ENCODE results near the gene TBC1D25.

The TBC1D25 gene

GRCh38 chrX:48595929-48596328 is 56.4 kb downstream of the TBC1D25 start:
- Histone ChIP-seq H3K36me3 (ENCODE audit: insufficient read depth, low read length) (peaks cover 24% of the 10 kb centered on the region), H3K9ac (ENCODE audit: low read depth, low read length) (no peak overlapping the region), H3K9me3 (ENCODE audit: insufficient read depth, low read length, severe bottlenecking) (no peaks in the 10 kb centered on the region), H3K4me3 (ENCODE audit: low read depth in 1 of 2, low read length in 2 of 2) (no peak overlapping the region), H3K27ac (ENCODE audit: low read length) (no peak overlapping the region), H4K20me1 (ENCODE audit: insufficient read depth, low read length) (no peaks in the 10 kb centered on the region), H3K4me1 (ENCODE audit: insufficient read depth, low read length) (peaks cover 24% of the 10 kb centered on the region), H3K27me3 (ENCODE audit: insufficient read depth, low read length, poor library complexity) (no peaks in the 10 kb centered on the region), H2AFZ (ENCODE audit: low read depth, low read length) (peak overlapping the region; percentile 49; the same call in 1 of the 2 replicates), H3K79me2 (ENCODE audit: insufficient read depth, low read length) (peaks cover 5% of the 10 kb centered on the region), H3K4me2 (ENCODE audit: insufficient read depth, low read length) (no peak overlapping the region)
- TF ChIP-seq EZH2 (IDR thresholded peaks at IDR 0.05; ENCODE audit: borderline replicate concordance, low read depth, low read length, severe bottlenecking) (no peak), CTCF (IDR thresholded peaks at IDR 0.05; ENCODE audit: borderline replicate concordance, extremely low read depth, low read length, poor library complexity, severe bottlenecking) (no peak)
- ATAC-seq (ENCODE audit: insufficient read depth, low read depth) = no peak
- no peak for DNase-seq

DNA sequence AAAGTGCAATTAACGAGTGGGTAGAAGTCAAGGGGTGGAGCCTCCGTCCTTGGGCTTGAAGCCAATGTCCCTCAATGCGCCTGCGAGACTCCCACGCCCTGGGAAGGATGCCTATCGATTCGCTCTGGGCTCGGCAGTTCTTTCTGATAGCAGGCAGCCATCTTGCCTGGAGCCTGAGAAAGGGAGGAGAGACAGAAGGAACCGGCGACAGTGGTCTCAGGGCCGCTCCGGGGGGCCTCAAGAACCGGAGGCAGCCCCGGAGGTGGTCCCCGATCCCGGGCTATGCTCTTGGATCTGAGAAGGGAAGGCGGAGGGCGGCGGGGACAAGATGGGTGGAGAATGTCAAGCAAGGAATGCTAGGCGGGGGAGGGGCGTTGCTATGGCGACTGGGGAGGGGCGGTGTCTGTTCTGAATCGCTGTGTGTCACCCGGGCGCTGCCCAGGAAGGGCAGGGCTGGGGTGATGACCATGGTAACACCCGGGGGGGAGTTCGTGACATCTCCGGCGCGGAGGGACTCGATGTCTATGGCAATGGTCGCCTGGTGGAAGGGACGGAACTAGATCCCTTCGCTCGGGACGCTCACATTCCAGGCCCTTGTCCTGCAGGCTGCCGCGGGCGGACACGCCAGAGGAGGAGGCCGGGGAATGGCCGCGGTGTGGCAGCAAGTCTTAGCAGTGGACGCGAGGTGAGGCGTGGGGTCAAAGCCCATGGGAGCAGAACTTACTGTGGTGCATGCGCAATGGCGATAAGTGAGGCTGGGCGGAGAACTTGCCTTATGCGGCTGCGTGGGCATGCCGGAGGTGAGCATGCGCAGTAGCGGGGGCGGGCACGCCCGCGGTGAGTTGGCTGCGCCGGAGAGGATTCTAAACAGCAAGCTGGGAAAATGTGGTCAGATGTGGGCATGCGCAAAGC is 58.1 kb downstream of the TBC1D25 start, which contains the start of gene WDR13:
Gene WDR13, plus strand, starts transcription at position 140 of the 912 bp plus-strand sequence. Its CDS starts 505 bp downstream, at position 645.
- Histone ChIP-seq H3K36me3 (ENCODE audit: insufficient read depth, low read length) (peaks cover 24% of the 10 kb centered on the region), H3K9ac (ENCODE audit: low read depth, low read length) (peak within 1 kb of the TSS; percentile 92), H3K4me2 (ENCODE audit: insufficient read depth, low read length) (peak within 1 kb of the TSS; percentile 86), H4K20me1 (ENCODE audit: insufficient read depth, low read length) (no peaks in the 10 kb centered on the region), H3K79me2 (ENCODE audit: insufficient read depth, low read length) (peaks cover 5% of the 10 kb centered on the region), H3K4me1 (ENCODE audit: insufficient read depth, low read length) (peaks cover 24% of the 10 kb centered on the region), H3K27ac (ENCODE audit: low read length) (peak within 1 kb of the TSS; percentile 99), H2AFZ (ENCODE audit: low read depth, low read length) (peak within 1 kb of the TSS; percentile 90), H3K4me3 (ENCODE audit: low read depth in 1 of 2, low read length in 2 of 2) (peak within 1 kb of the TSS; percentile 84 to 99; a peak in 3 of 4 replicates), H3K9me3 (ENCODE audit: insufficient read depth, low read length, severe bottlenecking) (no peaks in the 10 kb centered on the region), H3K27me3 (ENCODE audit: insufficient read depth, low read length, poor library complexity) (no peaks in the 10 kb centered on the region)
- TF ChIP-seq EZH2 (IDR thresholded peaks at IDR 0.05; ENCODE audit: borderline replicate concordance, low read depth, low read length, severe bottlenecking) (no peak), CTCF (IDR thresholded peaks at IDR 0.05; ENCODE audit: borderline replicate concordance, extremely low read depth, low read length, poor library complexity, severe bottlenecking) (no peak)
- DNase-seq = peak; percentile 90
- ATAC-seq (ENCODE audit: insufficient read depth, low read depth) = peak; percentile 83

DNA sequence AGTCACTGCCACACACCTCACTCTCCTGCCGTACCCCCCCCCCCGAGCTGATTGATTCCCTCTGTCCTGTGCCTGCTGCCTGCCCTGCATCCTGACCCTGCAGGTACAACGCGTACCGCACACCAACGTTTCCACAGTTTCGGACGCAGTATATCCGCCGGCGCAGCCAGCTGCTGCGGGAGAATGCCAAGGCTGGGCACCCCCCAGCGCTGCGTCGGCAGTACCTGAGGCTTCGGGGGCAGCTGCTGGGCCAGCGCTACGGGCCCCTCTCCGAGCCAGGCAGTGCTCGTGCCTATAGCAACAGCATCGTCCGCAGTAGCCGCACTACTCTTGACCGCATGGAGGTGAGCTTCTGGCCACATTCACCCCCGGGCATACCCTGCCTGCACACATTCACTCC is 59.1 kb downstream of the TBC1D25 start:
- no peak for DNase-seq
- peaks cover 24% of the 10 kb centered on the region for H3K36me3 ChIP-seq (ENCODE audit: insufficient read depth, low read length)
- no peaks in the 10 kb centered on the region for H3K27me3 ChIP-seq (ENCODE audit: insufficient read depth, low read length, poor library complexity)
- no peaks in the 10 kb centered on the region for H3K9me3 ChIP-seq (ENCODE audit: insufficient read depth, low read length, severe bottlenecking)
- H3K79me2 ChIP-seq (ENCODE audit: insufficient read depth, low read length) = peaks cover 5% of the 10 kb centered on the region
- H3K9ac ChIP-seq (ENCODE audit: low read depth, low read length) = peak overlapping the region; percentile 92
- H2AFZ ChIP-seq (ENCODE audit: low read depth, low read length) = peak overlapping the region; percentile 90
- H3K27ac ChIP-seq (ENCODE audit: low read length) = peak overlapping the region; percentile 99
- peaks cover 24% of the 10 kb centered on the region for H3K4me1 ChIP-seq (ENCODE audit: insufficient read depth, low read length)
- H4K20me1 ChIP-seq (ENCODE audit: insufficient read depth, low read length) = no peaks in the 10 kb centered on the region
- H3K4me2 ChIP-seq (ENCODE audit: insufficient read depth, low read length) = peak overlapping the region; percentile 86
- no peak for ATAC-seq (ENCODE audit: insufficient read depth, low read depth)
- peak overlapping the region in 1 of 2 experiments; percentile 99; a peak in 2 of 4 replicates for H3K4me3 ChIP-seq (ENCODE audit: low read depth in 1 of 2, low read length in 2 of 2)
- TF ChIP-seq EZH2 (IDR thresholded peaks at IDR 0.05; ENCODE audit: borderline replicate concordance, low read depth, low read length, severe bottlenecking) = no peak
- no peak for TF ChIP-seq CTCF (IDR thresholded peaks at IDR 0.05; ENCODE audit: borderline replicate concordance, extremely low read depth, low read length, poor library complexity, severe bottlenecking)
